Left ventricle myocardium superior (tissue), 1 donor: Measurements from ENCODE around the gene APOBEC3B. TPM values are rescaled to one million over a fixed set of nuclear protein-coding genes. Genes with fewer than 3 reads are reported as not detected.
A peak's percentile ranks its signal among the peaks of the same experiment; 100 is the strongest.
"Not testable (repeated sequence)": the region's sequence is repeated elsewhere in the genome, so short reads cannot be mapped to it uniquely, and the experiment has no call there.

Experiments used
- ATAC-seq: fragments of 200-7000 bp; cut with Tn5 transposase; one replicate; pipeline ENCODE4 v1.9.1; 2020; ENCODE audit warnings: mild to moderate bottlenecking, moderate library complexity
- DNase-seq: peaks from one replicate; pipeline ENCODE4 v3.0.0-alpha.2; 2020
- intact Hi-C: fragments of 100-400 bp; cut with micrococcal nuclease; formaldehyde crosslinking; loops from one replicate; pipeline ENCODE4 v1.11.0; 2022
- total RNA-seq: library from RNA; stranded (reverse); fragmentation: NEBNext Ultra II Directional; extraction: Animal tissue kit (Norgen Biotek cat#: 25700); gene quantifications from one replicate; pipeline ENCODE4 v1.2.1, GENCODE V29; 2021
- donor health status: DM: no; HTN: yes; CAD: no; lungs with severe emphysema.

The APOBEC3B gene
- total RNA-seq, 1 donor from 2014 or later: 0.55 TPM

GRCh38 chr22:38984784-38985757, 2.9 kb downstream of the APOBEC3B start:
- ATAC-seq, DNase-seq, intact Hi-C loops: not testable (repeated sequence)

GRCh38 chr22:38986629-38987028, 4.5 kb downstream of the APOBEC3B start:
- no peak for ATAC-seq
- no peak for DNase-seq
- intact Hi-C loops: no loop called here

GRCh38 chr22:38987171-38987895, 5.2 kb downstream of the APOBEC3B start:
- ATAC-seq (no peak), DNase-seq (no peak)
- intact Hi-C loops: no loop called here

GRCh38 chr22:38989466-38989865, 7.3 kb downstream of the APOBEC3B start:
- no peak for DNase-seq
- no peak for ATAC-seq
- intact Hi-C loops: no loop called here

- DNase-seq (peak; percentile 39), ATAC-seq (peak; percentile 88)
- intact Hi-C loops: not testable (repeated sequence)
These were observed 10.8 kb downstream of the APOBEC3B start for GRCh38 chr22:38992871-38993371.

GRCh38 chr22:38996105-38996504, 14.0 kb downstream of the APOBEC3B start:
- DNase-seq (no peak), ATAC-seq (no peak)
- intact Hi-C loops: no loop called here

GRCh38 chr22:38997518-38997917, 15.4 kb downstream of the APOBEC3B start:
- intact Hi-C loops: no loop called here
- no peak for ATAC-seq

GRCh38 chr22:39003165-39003638, 21.1 kb downstream of the APOBEC3B start:
- DNase-seq: peak; percentile 71
- intact Hi-C loops: no loop called here
- ATAC-seq: peak; percentile 95

More at GRCh38 chr22:38997518-38997917, 15.4 kb downstream of the APOBEC3B start:
- DNase-seq: no peak

GRCh38 chr22:39007177-39007576, 25.0 kb downstream of the APOBEC3B start:
- no peak for ATAC-seq
- intact Hi-C loops: no loop called here
- no peak for DNase-seq

- intact Hi-C loops, DNase-seq: not testable (repeated sequence)
- peak; percentile 40 for ATAC-seq
These were observed 26.2 kb downstream of the APOBEC3B start for GRCh38 chr22:39008271-39008850.

GRCh38 chr22:39010946-39011345, 28.8 kb downstream of the APOBEC3B start:
- intact Hi-C loops: no loop called here
- DNase-seq (no peak), ATAC-seq (no peak)

GRCh38 chr22:39012533-39013511, 30.7 kb downstream of the APOBEC3B start:
- no peak for ATAC-seq
- intact Hi-C loops: no loop called here

GRCh38 chr22:39013561-39013941, 31.4 kb downstream of the APOBEC3B start:
- intact Hi-C loops, DNase-seq: not testable (repeated sequence)
- ATAC-seq: peak; percentile 38

More at GRCh38 chr22:39012533-39013511, 30.7 kb downstream of the APOBEC3B start:
- no peak for DNase-seq

GRCh38 chr22:39013942-39014722, 32.0 kb downstream of the APOBEC3B start, which contains the start of gene APOBEC3C:
APOBEC3C (plus strand) TSS chr22:39014257; CDS start chr22:39014363, 106 bp downstream.
- intact Hi-C loops: no loop called here
- DNase-seq (peak; percentile 77), ATAC-seq (peak; percentile 96)

- intact Hi-C loops, DNase-seq: not testable (repeated sequence)
- peak; percentile 5 for ATAC-seq
These were observed 32.6 kb downstream of the APOBEC3B start for GRCh38 chr22:39014723-39015121.

- DNase-seq: no peak
- intact Hi-C loops: no loop called here
- ATAC-seq: no peak
These were observed 34.4 kb downstream of the APOBEC3B start for GRCh38 chr22:39016592-39016991.
